ENCODE results near the gene SNAP25.

SNAP25 gene

DNA sequence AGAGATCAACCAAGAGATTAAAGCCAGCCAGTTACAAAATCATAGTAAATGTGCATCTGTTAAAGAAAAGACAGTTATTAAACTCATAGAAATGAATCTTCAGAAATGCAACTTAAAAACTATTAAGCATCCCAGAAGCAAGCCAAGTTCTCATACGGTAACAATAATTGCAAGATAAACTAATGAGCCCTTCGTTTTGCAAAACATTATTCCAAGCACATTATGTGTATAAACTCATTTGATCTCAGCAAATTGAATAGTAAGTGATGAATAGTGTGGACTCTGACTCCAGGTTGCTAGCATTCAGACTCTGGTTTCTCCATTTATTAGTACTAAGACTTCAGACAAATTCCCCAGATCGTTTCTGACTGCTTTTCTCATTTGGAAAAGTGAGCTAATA lies 85.2 kb downstream of the SNAP25 start:
- DNase-seq (ENCODE audit: low read depth in 1 of 2, low spot score in 1 of 2): no peak

DNA sequence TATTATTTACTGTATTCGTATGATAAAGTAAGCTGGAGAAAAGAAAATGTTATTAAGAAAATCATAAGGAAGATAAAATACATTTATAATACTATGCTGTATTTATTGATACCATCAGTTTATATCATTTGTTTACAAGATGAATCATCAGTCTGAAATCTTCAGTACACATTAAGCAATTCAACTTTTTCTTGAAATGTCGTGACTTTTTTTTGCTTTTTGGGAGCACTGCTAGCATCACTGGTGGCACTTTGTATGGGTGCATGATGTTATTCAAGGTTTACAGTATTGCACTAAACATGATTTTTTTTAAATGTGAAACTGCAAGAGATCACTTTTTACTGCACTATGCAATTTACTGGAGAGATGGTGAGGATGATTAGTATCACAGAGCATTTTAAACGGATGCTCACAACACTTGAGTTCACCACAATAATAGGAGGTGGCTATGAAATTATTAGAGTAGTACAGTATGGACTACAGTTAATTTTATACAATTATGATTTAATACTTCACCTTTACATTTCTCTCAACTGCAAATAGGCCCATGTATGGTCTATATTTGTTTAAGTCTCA lies 85.9 kb downstream of the SNAP25 start:
- no peak for DNase-seq (ENCODE audit: low read depth in 1 of 2, low spot score in 1 of 2)

- no peak for DNase-seq (ENCODE audit: low read depth in 1 of 2, low spot score in 1 of 2)
Measured at GRCh38 chr20:10306440-10307358, 88.1 kb downstream of the SNAP25 start.

- DNase-seq (ENCODE audit: low read depth in 1 of 2, low spot score in 1 of 2): no peak
Measured at GRCh38 chr20:10307359-10307735, 88.7 kb downstream of the SNAP25 start.

- no peak for DNase-seq (ENCODE audit: low read depth in 1 of 2, low spot score in 1 of 2)
Measured at GRCh38 chr20:10308652-10309051, 90.0 kb downstream of the SNAP25 start.

DNA sequence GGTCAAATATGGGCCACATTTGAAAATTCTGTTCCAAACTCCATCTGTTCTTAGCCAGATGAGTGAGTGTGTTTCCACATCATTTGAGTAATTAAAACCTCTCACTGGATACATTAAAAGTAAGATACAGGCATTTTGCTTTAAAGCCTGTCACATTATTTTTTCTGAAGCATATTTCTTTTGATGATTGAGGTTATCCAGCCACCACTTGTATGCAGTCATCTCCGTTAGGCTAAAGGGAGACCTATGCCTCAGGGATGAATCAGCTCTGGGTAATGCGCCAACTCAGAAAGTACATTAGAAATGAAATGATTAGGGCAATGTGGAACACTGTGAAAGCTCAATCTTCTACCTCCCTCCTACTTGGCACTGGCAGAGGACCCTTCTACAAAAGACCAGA lies 90.7 kb downstream of the SNAP25 start:
- DNase-seq (ENCODE audit: low read depth in 1 of 2, low spot score in 1 of 2): no peak

DNA sequence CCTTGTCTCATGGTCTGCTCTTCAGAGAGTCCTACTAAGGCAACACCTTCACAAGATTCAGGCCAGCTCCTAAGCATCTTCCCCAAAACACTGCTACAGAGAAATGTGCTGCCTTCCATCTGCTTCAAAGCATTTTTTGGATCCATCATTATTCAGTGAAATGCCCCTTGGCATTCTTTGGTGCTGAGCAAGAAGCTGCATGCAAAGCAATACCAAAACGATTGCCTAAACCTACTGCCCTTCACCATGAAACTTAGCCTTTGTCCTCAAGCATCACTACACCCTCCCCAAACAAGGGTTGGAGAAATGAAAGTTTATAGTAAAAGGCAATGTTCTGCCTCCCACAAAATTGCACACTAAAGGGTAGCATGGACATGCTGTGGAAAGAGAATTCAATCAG lies 93.5 kb downstream of the SNAP25 start:
- DNase-seq (ENCODE audit: low read depth in 1 of 2, low spot score in 1 of 2): no peak

DNA sequence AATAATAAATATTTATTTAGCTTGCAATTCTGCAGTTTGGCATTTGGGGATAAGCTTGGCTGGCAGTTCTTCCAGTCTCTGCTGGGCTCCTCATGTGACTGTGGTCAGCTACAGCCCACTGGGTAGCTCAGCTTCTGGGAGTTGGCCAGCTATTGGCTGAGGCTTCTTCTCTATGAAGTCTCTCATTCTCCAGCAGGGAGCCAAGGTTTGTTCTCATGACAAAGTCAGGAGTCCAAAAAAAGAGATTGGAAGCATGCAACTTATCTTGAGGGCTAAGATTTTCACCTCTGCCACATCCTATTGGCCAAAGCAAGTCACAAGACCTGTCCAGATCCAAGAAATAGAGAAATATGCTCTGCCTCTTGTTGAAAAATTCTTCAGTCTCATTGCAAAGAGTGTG lies 94.6 kb downstream of the SNAP25 start:
- DNase-seq (ENCODE audit: low read depth in 1 of 2, low spot score in 1 of 2): no peak

GRCh38 chr20:10313701-10314100 lies 95.1 kb downstream of the SNAP25 start:
- no peak for DNase-seq (ENCODE audit: low read depth in 1 of 2, low spot score in 1 of 2)

DNA sequence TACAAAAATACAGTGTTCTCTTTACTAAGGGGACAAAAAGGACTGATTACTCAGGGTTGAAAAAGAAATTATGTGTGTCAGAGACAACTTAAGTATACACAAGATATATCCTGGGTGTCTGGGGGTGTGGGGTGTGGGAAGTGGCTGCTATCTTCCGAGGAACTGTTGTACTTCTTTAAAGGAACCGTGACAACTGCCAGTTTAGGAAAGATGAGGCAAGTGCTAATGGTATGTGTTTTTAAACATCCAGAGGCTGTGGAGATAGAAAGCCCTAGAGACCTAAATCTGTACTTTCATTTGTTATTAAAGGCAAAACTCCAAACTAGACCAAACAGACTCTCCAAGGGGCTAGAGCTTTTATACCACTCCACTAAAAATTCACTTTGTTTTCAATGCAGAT lies 95.6 kb downstream of the SNAP25 start:
- DNase-seq (ENCODE audit: low read depth in 1 of 2, low spot score in 1 of 2): no peak

DNA sequence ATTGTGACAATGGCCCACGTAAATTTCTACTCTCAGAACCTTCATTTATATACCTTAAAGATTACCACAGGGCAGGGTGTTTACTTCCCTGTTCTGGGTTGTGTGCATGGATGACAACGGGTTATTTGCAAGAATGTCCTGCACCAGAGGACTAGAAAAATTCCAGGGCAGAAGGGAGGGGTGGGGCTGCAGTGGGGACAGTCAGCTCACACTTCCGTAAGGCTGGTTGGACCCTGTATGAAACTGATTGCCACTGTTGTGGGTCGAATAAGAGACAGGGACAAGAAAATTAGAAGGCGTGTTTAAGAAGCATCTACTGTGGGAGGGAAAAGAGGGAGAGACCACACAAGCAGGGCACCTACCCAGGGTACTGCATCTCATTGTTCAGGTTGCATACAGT lies 96.5 kb downstream of the SNAP25 start:
- DNase-seq (ENCODE audit: low read depth in 1 of 2, low spot score in 1 of 2): no peak

- DNase-seq (ENCODE audit: low read depth in 1 of 2, low spot score in 1 of 2): no peak
Measured at GRCh38 chr20:10316582-10316981, 98.0 kb downstream of the SNAP25 start.

DNA sequence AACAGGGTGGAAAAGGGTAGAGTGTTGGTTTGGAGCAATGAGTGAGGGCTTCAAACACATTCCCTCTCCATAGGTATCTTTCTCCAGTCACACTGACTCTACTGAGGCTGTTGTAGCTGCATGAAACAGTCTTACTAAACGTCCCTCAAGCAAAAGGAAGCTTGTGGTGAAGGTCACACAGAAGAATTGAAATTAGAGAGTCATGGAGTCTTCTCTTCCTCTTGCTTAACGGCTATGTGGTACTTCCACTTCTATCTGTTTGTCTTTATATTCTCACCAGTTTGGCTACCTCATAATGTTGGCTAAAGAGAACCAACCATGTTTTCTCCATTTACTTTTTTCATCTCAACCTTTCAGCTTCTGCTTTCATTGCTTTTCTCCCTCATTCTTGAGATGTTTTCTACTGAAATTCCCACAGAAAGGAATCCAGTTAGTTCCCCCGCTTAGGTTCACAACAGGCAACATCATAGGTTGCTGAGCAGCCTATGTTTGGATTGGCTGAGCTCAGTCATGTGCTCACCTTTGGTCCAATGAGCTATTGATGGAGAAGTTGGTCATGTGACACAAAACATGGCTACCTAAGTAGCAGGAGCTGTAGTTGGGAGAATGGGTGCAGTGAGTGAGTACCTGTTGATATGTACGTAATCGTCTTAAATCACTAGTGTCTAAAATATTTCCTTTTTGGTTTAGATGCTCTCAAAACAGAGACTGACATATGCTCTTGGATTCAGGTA lies 99.8 kb downstream of the SNAP25 start:
- no peak for DNase-seq (ENCODE audit: low read depth in 1 of 2, low spot score in 1 of 2)

- no peak for DNase-seq (ENCODE audit: low read depth in 1 of 2, low spot score in 1 of 2)
Measured at GRCh38 chr20:10319855-10320254, 101.2 kb downstream of the SNAP25 start.

DNA sequence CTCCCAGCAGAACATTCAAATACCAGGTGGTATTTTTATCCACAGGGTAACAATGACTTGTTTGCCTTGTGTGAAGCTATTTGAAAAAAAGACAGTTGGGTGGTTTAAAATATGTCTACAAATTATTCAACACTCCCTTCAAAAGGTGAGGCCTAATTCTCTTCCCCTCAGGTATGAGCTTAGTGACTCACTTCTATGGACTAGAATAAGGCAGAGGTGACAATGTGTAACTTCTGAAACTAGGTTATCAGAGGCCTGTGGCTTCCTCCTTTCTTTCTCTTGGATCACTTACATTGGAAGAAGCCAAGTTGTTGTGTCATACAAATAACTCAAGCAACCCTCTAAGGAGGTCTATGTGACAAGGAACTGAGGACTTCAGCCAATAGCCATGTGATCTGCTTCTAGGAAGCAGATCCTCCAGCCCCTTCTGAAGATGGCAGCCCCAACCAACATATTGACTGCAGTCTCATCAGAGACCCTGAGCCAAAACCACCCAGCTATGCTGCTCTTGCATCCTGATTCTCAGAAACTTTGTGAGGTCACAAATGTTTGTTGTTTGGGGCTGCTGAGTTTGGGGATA lies 102.6 kb downstream of the SNAP25 start:
- no peak for DNase-seq (ENCODE audit: low read depth in 1 of 2, low spot score in 1 of 2)

DNA sequence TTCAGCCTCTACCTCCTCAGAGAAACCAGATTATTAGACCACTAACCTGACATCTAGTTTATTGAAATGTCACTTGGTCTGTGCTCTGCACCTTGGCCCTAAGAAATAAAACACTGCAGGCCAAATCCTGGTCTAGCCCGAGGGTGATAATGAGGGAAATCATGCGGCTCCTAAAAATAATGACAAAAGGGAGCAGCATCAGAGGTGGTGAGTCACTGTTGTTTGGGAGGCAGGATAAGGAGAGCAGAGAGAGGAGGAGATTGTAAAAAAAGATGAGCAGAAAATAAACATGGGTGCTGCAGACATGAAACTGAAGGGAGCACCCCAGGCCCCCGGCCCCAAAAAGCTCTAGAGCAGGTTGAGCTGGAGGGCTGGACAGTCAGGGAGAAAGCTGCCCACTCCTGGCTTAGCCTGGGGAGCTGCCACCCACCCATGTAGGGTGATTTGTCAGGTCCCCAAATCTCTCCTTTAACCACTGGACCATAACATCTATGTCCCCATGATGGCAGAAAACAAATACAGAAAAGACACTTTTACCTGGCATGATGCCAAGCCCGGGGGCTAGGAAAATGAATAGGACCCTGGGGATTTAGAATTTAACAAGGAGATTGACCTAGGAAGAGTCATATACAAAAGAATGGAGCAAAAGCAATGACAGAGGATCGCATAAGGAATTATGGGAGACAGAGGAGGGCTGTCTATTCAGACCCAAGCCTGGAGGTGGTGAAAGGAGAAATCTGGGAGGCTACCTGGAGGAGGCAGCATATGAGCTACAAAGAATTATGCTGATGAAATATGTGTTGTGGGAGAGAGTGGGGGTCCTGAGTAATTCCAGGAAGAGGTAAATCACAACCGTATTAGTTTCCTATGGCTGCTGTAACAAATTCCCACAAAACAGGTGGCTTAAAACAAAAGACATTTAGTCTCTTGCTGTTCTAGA lies 103.7 kb downstream of the SNAP25 start:
- no peak for DNase-seq (ENCODE audit: low read depth in 1 of 2, low spot score in 1 of 2)

- DNase-seq (ENCODE audit: low read depth in 1 of 2, low spot score in 1 of 2): no peak
Measured at GRCh38 chr20:10323729-10324128, 105.1 kb downstream of the SNAP25 start.

GRCh38 chr20:10324198-10324847 lies 105.7 kb downstream of the SNAP25 start:
- DNase-seq (ENCODE audit: low read depth in 1 of 2, low spot score in 1 of 2): no peak

GRCh38 chr20:10328897-10329255 lies 110.2 kb downstream of the SNAP25 start:
- DNase-seq (ENCODE audit: low read depth in 1 of 2, low spot score in 1 of 2): no peak

GRCh38 chr20:10329387-10330005 lies 110.9 kb downstream of the SNAP25 start:
- no peak for DNase-seq (ENCODE audit: low read depth in 1 of 2, low spot score in 1 of 2)

Data from activated T-helper 1 cell treated with anti-CD3 and anti-CD28 coated beads, Interleukin-2, amount 50 U/mL, for 16 hours (primary cell).